Esophagus muscularis mucosa (tissue), 4 donors: ENCODE data around the gene CD2AP.

ENCODE experiments used
- CTCF ChIP-seq, 3 experiments: fragments of 200-600 bp in 2 of 3; fragments of 450-650 bp in 1 of 3; sonication (generic) in 2 of 3; IDR thresholded peaks; one replicate each; pipeline ENCODE4 v1.5.1; 2017 to 2019; ENCODE audit warnings: antibody characterized with exemption in 3 of 3, mild to moderate bottlenecking in 2 of 3, moderate library complexity in 1 of 3
- EP300 ChIP-seq: sonication (generic); formaldehyde crosslinking; IDR thresholded peaks from one replicate; pipeline ENCODE4 v1.6.1; 2017; ENCODE audit warnings: antibody characterized with exemption
- POLR2A ChIP-seq: fragments of 450-650 bp; IDR thresholded peaks from one replicate; pipeline ENCODE4 v1.6.1; 2017; ENCODE audit warnings: antibody characterized with exemption, moderate library complexity, mild to moderate bottlenecking, low read depth

DNA sequence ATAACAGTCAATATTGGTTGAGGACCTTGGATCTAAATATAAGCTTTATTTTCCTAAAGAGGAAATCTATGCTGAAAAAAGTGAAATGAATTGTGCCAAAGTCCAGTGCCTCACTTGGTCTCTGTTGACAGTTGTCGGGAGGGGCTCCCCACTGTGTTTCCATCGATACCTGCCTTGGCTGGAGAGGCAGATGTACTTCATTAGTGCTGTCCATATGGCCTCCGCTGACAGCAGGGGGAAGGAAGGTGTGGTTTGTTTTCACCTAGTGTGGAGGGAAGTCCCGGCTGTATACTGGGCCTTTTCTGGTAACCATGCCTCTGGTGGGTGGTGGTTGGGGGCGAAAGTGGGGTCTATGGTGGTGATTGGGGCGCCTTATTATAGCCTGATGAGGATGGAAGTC, 42.7 kb downstream of the CD2AP start:
- TF ChIP-seq CTCF (IDR thresholded peaks at IDR 0.05) (no peak), POLR2A (no peak), EP300 (no peak)
